HEK293 (cell line): ENCODE measurements around the gene JAK3.
A peak's percentile ranks its signal among the peaks of the same experiment; 100 is the strongest.

Experiments
- CTCF ChIA-PET: fragments of 350-600 bp; formaldehyde crosslinking; extraction: SDS; loops from one replicate; lab custom pipeline; 2021; ENCODE audit warnings: antibody characterized with exemption; lab: Yijun Ruan, JAX
- POLR2A ChIA-PET: fragments of 300-600 bp; formaldehyde crosslinking; extraction: SDS; loops from one replicate; lab custom pipeline; 2020; ENCODE audit warnings: antibody characterized with exemption, inconsistent platforms; lab: Yijun Ruan, JAX
- H3K27ac ChIP-seq: fragments of 200-500 bp; sonication (Bioruptor generic); 2 replicates; pipeline ENCODE4 v1.5.1; 2014; ENCODE audit warnings: low read depth, low read length, control low read depth, inconsistent platforms; ENCODE audit errors: extremely low read depth
- H3K36me3 ChIP-seq, 2 experiments: fragments of 200-500 bp in 1 of 2; sonication (Bioruptor generic) in 1 of 2; 1 replicate in 1 of 2; 2 replicates in 1 of 2; pipeline ENCODE4 v1.5.1; 2014 to 2017; ENCODE audit warnings: inconsistent platforms in 2 of 2, low read length in 2 of 2; ENCODE audit not compliant: control insufficient read depth in 2 of 2, insufficient read depth in 1 of 2
- H3K4me1 ChIP-seq: fragments of 200-500 bp; sonication (Bioruptor generic); 2 replicates; pipeline ENCODE4 v1.5.1; 2014; ENCODE audit warnings: mild to moderate bottlenecking, low read length, inconsistent platforms; ENCODE audit not compliant: control insufficient read depth, insufficient read depth
- H3K4me3 ChIP-seq: 2 replicates; pipeline ENCODE4 v1.5.1; 2011; ENCODE audit warnings: low read depth, mild to moderate bottlenecking, control low read depth, low read length, moderate library complexity
- H3K9me3 ChIP-seq: fragments of 200-500 bp; sonication (Bioruptor generic); 2 replicates; pipeline ENCODE4 v1.5.1; 2014; ENCODE audit warnings: low read depth, low read length, inconsistent platforms; ENCODE audit not compliant: control insufficient read depth, insufficient read depth
- HIC1 ChIP-seq: fragments of 450-650 bp; formaldehyde crosslinking; IDR thresholded peaks from 2 replicates; pipeline ENCODE4 v1.5.1; 2016; ENCODE audit warnings: missing biosample characterization, missing genetic modification characterization
- HOXA7 ChIP-seq: sonication (generic); formaldehyde crosslinking; IDR thresholded peaks from 2 replicates; pipeline ENCODE4 v1.8.1; 2022; ENCODE audit warnings: missing genetic modification reagents, borderline replicate concordance
- IKZF3 ChIP-seq: fragments of 450-650 bp; IDR thresholded peaks from 2 replicates; pipeline ENCODE4 v1.5.0; 2018; ENCODE audit warnings: missing biosample characterization, mild to moderate bottlenecking, missing genetic modification characterization, moderate library complexity
- KLF1 ChIP-seq: fragments of 450-650 bp; formaldehyde crosslinking; IDR thresholded peaks from 2 replicates; pipeline ENCODE4 v1.5.1; 2016; ENCODE audit warnings: missing biosample characterization, missing genetic modification characterization
- KLF16 ChIP-seq: fragments of 450-650 bp; formaldehyde crosslinking; IDR thresholded peaks from 2 replicates; pipeline ENCODE4 v1.5.1; 2017; ENCODE audit warnings: missing biosample characterization, missing genetic modification characterization
- RBAK ChIP-seq: fragments of 450-650 bp; formaldehyde crosslinking; IDR thresholded peaks from 2 replicates; pipeline ENCODE4 v1.5.1; 2016; ENCODE audit warnings: missing biosample characterization, missing genetic modification characterization
- SALL2 ChIP-seq: fragments of 450-650 bp; formaldehyde crosslinking; IDR thresholded peaks from 2 replicates; pipeline ENCODE4 v1.5.0; 2017; ENCODE audit warnings: missing biosample characterization, mild to moderate bottlenecking, missing genetic modification characterization, borderline replicate concordance
- SETDB1 ChIP-seq: IDR thresholded peaks from one replicate; pipeline ENCODE4 v1.6.1; 2017; ENCODE audit warnings: mild to moderate bottlenecking, low read length, moderate library complexity, mixed read lengths; ENCODE audit not compliant: insufficient read length
- ZBTB17 ChIP-seq: fragments of 450-650 bp; formaldehyde crosslinking; IDR thresholded peaks from 2 replicates; pipeline ENCODE4 v1.5.1; 2016; ENCODE audit warnings: missing biosample characterization, missing genetic modification characterization
- ZEB2 ChIP-seq: fragments of 450-650 bp; formaldehyde crosslinking; IDR thresholded peaks from 2 replicates; pipeline ENCODE4 v1.5.1; 2016; ENCODE audit warnings: missing biosample characterization, missing genetic modification characterization
- ZFP37 ChIP-seq: fragments of 450-650 bp; formaldehyde crosslinking; IDR thresholded peaks from 2 replicates; pipeline ENCODE4 v1.5.1; 2016; ENCODE audit warnings: missing biosample characterization, missing genetic modification characterization
- ZFP69B ChIP-seq: fragments of 450-650 bp; formaldehyde crosslinking; IDR thresholded peaks from 2 replicates; pipeline ENCODE4 v1.5.1; 2016; ENCODE audit warnings: missing biosample characterization, missing genetic modification characterization
- ZIC2 ChIP-seq: fragments of 450-650 bp; formaldehyde crosslinking; IDR thresholded peaks from 2 replicates; pipeline ENCODE4 v1.5.1; 2016; ENCODE audit warnings: missing biosample characterization, missing genetic modification characterization
- ZNF174 ChIP-seq: fragments of 450-650 bp; formaldehyde crosslinking; IDR thresholded peaks from 2 replicates; pipeline ENCODE4 v1.5.0; 2017; ENCODE audit warnings: missing biosample characterization, mild to moderate bottlenecking, missing genetic modification characterization
- ZNF175 ChIP-seq: fragments of 450-650 bp; formaldehyde crosslinking; IDR thresholded peaks from 2 replicates; pipeline ENCODE4 v1.5.1; 2016; ENCODE audit warnings: missing biosample characterization, missing genetic modification characterization
- ZNF202 ChIP-seq: fragments of 450-650 bp; formaldehyde crosslinking; IDR thresholded peaks from 2 replicates; pipeline ENCODE4 v1.5.1; 2016; ENCODE audit warnings: missing biosample characterization, missing genetic modification characterization, borderline replicate concordance
- ZNF211 ChIP-seq: fragments of 450-650 bp; formaldehyde crosslinking; IDR thresholded peaks from 2 replicates; pipeline ENCODE4 v1.5.1; 2016; ENCODE audit warnings: low read depth, missing biosample characterization, missing genetic modification characterization
- ZNF221 ChIP-seq: fragments of 450-650 bp; formaldehyde crosslinking; IDR thresholded peaks from 2 replicates; pipeline ENCODE4 v1.5.1; 2017; ENCODE audit warnings: missing biosample characterization, missing genetic modification characterization, borderline replicate concordance
- ZNF239 ChIP-seq: fragments of 450-650 bp; formaldehyde crosslinking; IDR thresholded peaks from 2 replicates; pipeline ENCODE4 v1.5.1; 2016; ENCODE audit warnings: missing biosample characterization, missing genetic modification characterization
- ZNF311 ChIP-seq: fragments of 450-650 bp; formaldehyde crosslinking; IDR thresholded peaks from 2 replicates; pipeline ENCODE4 v1.5.1; 2017; ENCODE audit warnings: missing biosample characterization, missing genetic modification characterization, borderline replicate concordance
- ZNF335 ChIP-seq: fragments of 450-650 bp; formaldehyde crosslinking; conservative IDR thresholded peaks from 2 replicates; pipeline ENCODE4 v1.5.1; 2016; ENCODE audit warnings: missing biosample characterization, missing genetic modification characterization
- ZNF391 ChIP-seq: fragments of 450-650 bp; formaldehyde crosslinking; IDR thresholded peaks from 2 replicates; pipeline ENCODE4 v1.5.1; 2016; ENCODE audit warnings: low read depth, missing biosample characterization, missing genetic modification characterization, borderline replicate concordance
- ZNF423 ChIP-seq: fragments of 450-650 bp; formaldehyde crosslinking; IDR thresholded peaks from 2 replicates; pipeline ENCODE4 v1.5.1; 2016; ENCODE audit warnings: missing biosample characterization, missing genetic modification characterization
- ZNF561 ChIP-seq: fragments of 450-650 bp; IDR thresholded peaks from 2 replicates; pipeline ENCODE4 v1.5.1; 2018; ENCODE audit warnings: missing biosample characterization, missing genetic modification characterization, borderline replicate concordance
- ZNF585B ChIP-seq: fragments of 450-650 bp; formaldehyde crosslinking; IDR thresholded peaks from 2 replicates; pipeline ENCODE4 v1.5.1; 2016; ENCODE audit warnings: missing biosample characterization, missing genetic modification characterization
- ZNF596 ChIP-seq: fragments of 450-650 bp; IDR thresholded peaks from 2 replicates; pipeline ENCODE4 v1.5.0; 2018; ENCODE audit warnings: missing biosample characterization, mild to moderate bottlenecking, missing genetic modification characterization, moderate library complexity
- ZNF701 ChIP-seq: fragments of 450-650 bp; formaldehyde crosslinking; IDR thresholded peaks from 2 replicates; pipeline ENCODE4 v1.5.1; 2016; ENCODE audit warnings: missing biosample characterization, missing genetic modification characterization
- ZNF768 ChIP-seq: fragments of 450-650 bp; formaldehyde crosslinking; IDR thresholded peaks from 2 replicates; pipeline ENCODE4 v1.5.1; 2018; ENCODE audit warnings: missing biosample characterization, mild to moderate bottlenecking, missing genetic modification characterization
- ZNF777 ChIP-seq: fragments of 450-650 bp; formaldehyde crosslinking; IDR thresholded peaks from 2 replicates; pipeline ENCODE4 v1.5.1; 2017; ENCODE audit warnings: missing biosample characterization, missing genetic modification characterization, borderline replicate concordance
- ZNF837 ChIP-seq: fragments of 450-650 bp; formaldehyde crosslinking; IDR thresholded peaks from 2 replicates; pipeline ENCODE4 v1.5.1; 2016; ENCODE audit warnings: missing biosample characterization, missing genetic modification characterization
- TF ChIP-seq, protein P1 (sequence below): fragments of 450-650 bp; formaldehyde crosslinking; IDR thresholded peaks from 2 replicates; pipeline ENCODE4 v1.5.1; 2017; ENCODE audit warnings: missing biosample characterization, missing genetic modification characterization
- TF ChIP-seq, protein P2 (sequence below): fragments of 450-650 bp; formaldehyde crosslinking; IDR thresholded peaks from 2 replicates; pipeline ENCODE4 v1.5.1; 2016; ENCODE audit warnings: missing biosample characterization, missing genetic modification characterization
- TF ChIP-seq, protein P3 (sequence below): fragments of 450-650 bp; formaldehyde crosslinking; optimal IDR thresholded peaks from 2 replicates; pipeline ENCODE3; 2016; ENCODE audit warnings: missing biosample characterization, mild to moderate bottlenecking, missing genetic modification characterization

The JAK3 gene

GRCh38 chr19:17873786-17874757, 26.3 kb upstream of the JAK3 start:
- POLR2A ChIA-PET, result no interaction called here
- CTCF ChIA-PET, result no interaction called here
- TF ChIP-seq ZNF585B (tag by site-specific recombination), result no peak
- TF ChIP-seq ZNF423 (tag by site-specific recombination), result no peak
- peak; percentile 58; the same call in 1 of the 2 replicates for TF ChIP-seq KLF16 (tag by site-specific recombination)
- no peak for TF ChIP-seq ZFP37 (tag by site-specific recombination)
- no peak for TF ChIP-seq SALL2
- no peak for TF ChIP-seq ZNF174 (tag by site-specific recombination)
- no peak for TF ChIP-seq ZNF777 (tag by site-specific recombination)
- peak; percentile 40 for TF ChIP-seq KLF1 (tag by site-specific recombination)
- TF ChIP-seq ZNF239 (tag by site-specific recombination), result peak; percentile 85; the same call in 1 of the 2 replicates
- TF ChIP-seq ZNF768 (tag by site-specific recombination), result no peak
- no peak for TF ChIP-seq SETDB1
- TF ChIP-seq RBAK (tag by site-specific recombination), result no peak
- TF ChIP-seq ZBTB17 (tag by site-specific recombination), result no peak
- TF ChIP-seq HOXA7 (CRISPR knock-in tag), result no peak
- TF ChIP-seq ZEB2, result no peak
- TF ChIP-seq, protein P1, sequence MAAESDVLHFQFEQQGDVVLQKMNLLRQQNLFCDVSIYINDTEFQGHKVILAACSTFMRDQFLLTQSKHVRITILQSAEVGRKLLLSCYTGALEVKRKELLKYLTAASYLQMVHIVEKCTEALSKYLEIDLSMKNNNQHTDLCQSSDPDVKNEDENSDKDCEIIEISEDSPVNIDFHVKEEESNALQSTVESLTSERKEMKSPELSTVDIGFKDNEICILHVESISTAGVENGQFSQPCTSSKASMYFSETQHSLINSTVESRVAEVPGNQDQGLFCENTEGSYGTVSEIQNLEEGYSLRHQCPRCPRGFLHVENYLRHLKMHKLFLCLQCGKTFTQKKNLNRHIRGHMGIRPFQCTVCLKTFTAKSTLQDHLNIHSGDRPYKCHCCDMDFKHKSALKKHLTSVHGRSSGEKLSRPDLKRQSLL (tag by site-specific recombination), result no peak
- no peak for TF ChIP-seq ZIC2 (tag by site-specific recombination)
- peak; percentile 62 for TF ChIP-seq ZFP69B (tag by site-specific recombination)
- TF ChIP-seq, protein P2, sequence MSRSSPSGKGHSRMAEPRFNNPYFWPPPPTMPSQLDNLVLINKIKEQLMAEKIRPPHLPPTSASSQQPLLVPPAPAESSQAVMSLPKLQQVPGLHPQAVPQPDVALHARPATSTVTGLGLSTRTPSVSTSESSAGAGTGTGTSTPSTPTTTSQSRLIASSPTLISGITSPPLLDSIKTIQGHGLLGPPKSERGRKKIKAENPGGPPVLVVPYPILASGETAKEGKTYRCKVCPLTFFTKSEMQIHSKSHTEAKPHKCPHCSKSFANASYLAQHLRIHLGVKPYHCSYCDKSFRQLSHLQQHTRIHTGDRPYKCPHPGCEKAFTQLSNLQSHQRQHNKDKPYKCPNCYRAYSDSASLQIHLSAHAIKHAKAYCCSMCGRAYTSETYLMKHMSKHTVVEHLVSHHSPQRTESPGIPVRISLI (tag by site-specific recombination), result no peak
- TF ChIP-seq IKZF3 (tag by site-specific recombination), result no peak
- TF ChIP-seq ZNF175 (tag by site-specific recombination), result no peak
- no peak for TF ChIP-seq ZNF221
- no peak for TF ChIP-seq ZNF837 (tag by site-specific recombination)
- TF ChIP-seq ZNF211, result no peak
- no peak for TF ChIP-seq ZNF596 (tag by site-specific recombination)
- no peak for TF ChIP-seq ZNF202 (tag by site-specific recombination)
- no peak for TF ChIP-seq ZNF391 (tag by site-specific recombination)
- no peak for TF ChIP-seq ZNF311
- peak; percentile 73 for TF ChIP-seq ZNF335 (tag by site-specific recombination)
- TF ChIP-seq, protein P3, sequence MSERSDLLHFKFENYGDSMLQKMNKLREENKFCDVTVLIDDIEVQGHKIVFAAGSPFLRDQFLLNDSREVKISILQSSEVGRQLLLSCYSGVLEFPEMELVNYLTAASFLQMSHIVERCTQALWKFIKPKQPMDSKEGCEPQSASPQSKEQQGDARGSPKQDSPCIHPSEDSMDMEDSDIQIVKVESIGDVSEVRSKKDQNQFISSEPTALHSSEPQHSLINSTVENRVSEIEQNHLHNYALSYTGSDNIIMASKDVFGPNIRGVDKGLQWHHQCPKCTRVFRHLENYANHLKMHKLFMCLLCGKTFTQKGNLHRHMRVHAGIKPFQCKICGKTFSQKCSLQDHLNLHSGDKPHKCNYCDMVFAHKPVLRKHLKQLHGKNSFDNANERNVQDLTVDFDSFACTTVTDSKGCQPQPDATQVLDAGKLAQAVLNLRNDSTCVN (tag by site-specific recombination), result peak; percentile 70
- TF ChIP-seq HIC1 (tag by site-specific recombination), result 0 out of 2 replicates have a peak, but pooled peaks have one; percentile 50
- TF ChIP-seq ZNF561 (tag by site-specific recombination), result no peak
- no peak for TF ChIP-seq ZNF701 (tag by site-specific recombination)

More at GRCh38 chr19:17873786-17874757, 26.3 kb upstream of the JAK3 start:
- Histone ChIP-seq H3K27ac (no peak overlapping the region), H3K4me1 (peaks cover 3% of the 10 kb centered on the region; the same call in 1 of the 2 replicates), H3K4me3 (peak overlapping the region; percentile 31), H3K9me3 (no peaks in the 10 kb centered on the region), H3K36me3 (no peaks in the 10 kb centered on the region)
